AG10803 (cell line): ENCODE data around the gene BCLAF1.

Experiments
- DNase-seq: peaks from one replicate; pipeline ENCODE4 v3.0.0; 2010; ENCODE audit warnings: low read depth
- H3K4me3 ChIP-seq: 2 replicates; pipeline ENCODE4 v1.5.1; 2011; ENCODE audit warnings: mild to moderate bottlenecking, low read length, control low read depth
- TF ChIP-seq, protein P1 (sequence below): conservative IDR thresholded peaks from 2 replicates; pipeline ENCODE4 v1.5.1; 2011; ENCODE audit warnings: mild to moderate bottlenecking, low read length, control low read depth, inconsistent platforms

The BCLAF1 gene

GRCh38 chr6:136333824-136334464 lies 44.3 kb upstream of the BCLAF1 start:
- TF ChIP-seq, protein P1, sequence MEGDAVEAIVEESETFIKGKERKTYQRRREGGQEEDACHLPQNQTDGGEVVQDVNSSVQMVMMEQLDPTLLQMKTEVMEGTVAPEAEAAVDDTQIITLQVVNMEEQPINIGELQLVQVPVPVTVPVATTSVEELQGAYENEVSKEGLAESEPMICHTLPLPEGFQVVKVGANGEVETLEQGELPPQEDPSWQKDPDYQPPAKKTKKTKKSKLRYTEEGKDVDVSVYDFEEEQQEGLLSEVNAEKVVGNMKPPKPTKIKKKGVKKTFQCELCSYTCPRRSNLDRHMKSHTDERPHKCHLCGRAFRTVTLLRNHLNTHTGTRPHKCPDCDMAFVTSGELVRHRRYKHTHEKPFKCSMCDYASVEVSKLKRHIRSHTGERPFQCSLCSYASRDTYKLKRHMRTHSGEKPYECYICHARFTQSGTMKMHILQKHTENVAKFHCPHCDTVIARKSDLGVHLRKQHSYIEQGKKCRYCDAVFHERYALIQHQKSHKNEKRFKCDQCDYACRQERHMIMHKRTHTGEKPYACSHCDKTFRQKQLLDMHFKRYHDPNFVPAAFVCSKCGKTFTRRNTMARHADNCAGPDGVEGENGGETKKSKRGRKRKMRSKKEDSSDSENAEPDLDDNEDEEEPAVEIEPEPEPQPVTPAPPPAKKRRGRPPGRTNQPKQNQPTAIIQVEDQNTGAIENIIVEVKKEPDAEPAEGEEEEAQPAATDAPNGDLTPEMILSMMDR, result no peak
- no peak for DNase-seq
- no peak overlapping the region for H3K4me3 ChIP-seq

- DNase-seq, result no peak
- TF ChIP-seq, protein P1, result no peak
- no peak overlapping the region for H3K4me3 ChIP-seq
Observed at GRCh38 chr6:136331461-136331860, 41.8 kb upstream of the BCLAF1 start.

- no peak overlapping the region for H3K4me3 ChIP-seq
- no peak for DNase-seq
- TF ChIP-seq, protein P1, result no peak
Observed at GRCh38 chr6:136330634-136331033, 41.0 kb upstream of the BCLAF1 start.

DNA sequence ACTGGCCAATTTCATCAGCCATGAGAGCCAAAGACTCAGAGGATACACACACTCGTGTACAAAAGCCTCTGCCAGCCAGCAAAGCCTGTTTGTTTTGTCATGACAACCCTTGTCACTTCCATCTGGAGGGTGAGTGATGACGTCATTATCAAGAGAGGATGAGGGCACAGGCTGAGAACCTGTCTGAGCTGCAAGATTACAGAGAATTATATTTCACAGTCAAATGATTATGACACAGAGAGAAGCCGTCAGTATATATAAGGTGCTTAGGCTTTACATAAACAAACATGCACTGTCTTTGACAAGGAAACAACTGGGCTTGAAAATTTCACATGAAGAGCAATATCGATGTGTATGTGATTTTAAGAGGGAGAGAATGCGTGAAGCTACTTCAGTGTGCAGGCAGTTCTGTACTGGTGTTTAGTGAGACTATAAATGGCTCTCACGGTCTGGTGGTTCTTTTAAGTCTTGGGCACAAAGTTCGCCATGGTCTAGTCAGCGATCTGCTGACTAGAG lies 36.5 kb upstream of the BCLAF1 start:
- H3K4me3 ChIP-seq, result no peak overlapping the region
- TF ChIP-seq, protein P1, result no peak
- peak; percentile 25 for DNase-seq

- no peak for DNase-seq
- no peak overlapping the region for H3K4me3 ChIP-seq
- TF ChIP-seq, protein P1, result no peak
Observed at GRCh38 chr6:136324686-136325380, 35.2 kb upstream of the BCLAF1 start.

DNA sequence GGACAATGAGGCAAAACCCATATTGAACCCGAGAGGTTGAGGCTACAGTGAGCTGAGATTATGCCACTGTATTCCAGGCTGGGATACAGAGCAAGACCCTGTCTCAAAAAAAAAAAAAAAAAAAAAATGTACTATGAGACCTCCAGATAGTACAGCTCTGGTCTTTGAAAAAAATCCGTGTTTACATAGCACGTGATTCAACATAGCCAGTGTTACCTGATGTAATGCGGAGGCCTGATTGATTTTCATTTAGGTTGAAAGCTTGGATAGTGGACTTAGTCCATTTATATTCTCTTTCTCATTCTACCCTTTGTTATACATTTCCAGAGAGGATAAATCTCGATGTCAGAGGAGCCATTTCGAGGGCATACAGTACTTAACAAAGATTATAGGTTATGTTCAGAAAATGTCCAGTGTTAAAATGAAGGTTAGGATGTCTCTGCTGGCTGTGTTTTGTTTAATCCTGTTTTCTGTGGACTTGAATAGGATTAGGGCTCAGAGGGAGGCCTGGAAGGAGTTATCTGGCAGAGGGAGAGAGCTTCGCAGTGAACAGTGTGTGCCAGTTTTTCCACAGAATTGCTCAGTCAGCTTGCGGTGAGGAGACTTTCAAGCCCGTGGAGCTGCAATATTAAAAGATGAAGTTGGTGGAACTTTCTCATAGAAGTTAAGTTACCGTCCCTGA lies 33.9 kb upstream of the BCLAF1 start:
- TF ChIP-seq, protein P1, result no peak

DNA sequence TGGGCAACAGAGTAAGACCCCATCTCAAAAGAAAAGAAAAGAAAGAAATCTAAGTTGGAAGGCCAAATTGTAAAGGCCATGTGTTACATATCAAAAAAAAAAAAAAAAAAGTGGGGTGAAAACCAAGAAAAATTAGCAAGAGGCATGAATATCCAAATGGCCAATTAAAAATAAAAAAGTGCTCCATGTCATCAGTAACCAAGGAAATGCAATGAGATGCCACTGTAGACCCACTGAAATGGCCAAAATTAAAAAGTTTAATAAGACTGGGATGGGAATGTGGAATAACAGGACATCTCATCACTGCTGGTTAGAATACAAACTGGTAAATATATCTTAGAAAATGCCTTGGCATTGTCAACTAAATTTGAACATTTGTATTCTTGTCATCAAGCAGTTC lies 30.1 kb upstream of the BCLAF1 start:
- TF ChIP-seq, protein P1, result no peak
- DNase-seq, result no peak
- H3K4me3 ChIP-seq, result no peak overlapping the region

More for the DNA sequence above, 33.9 kb upstream of the BCLAF1 start:
- no peak overlapping the region for H3K4me3 ChIP-seq
- peak; percentile 36 for DNase-seq
